Osteoblast (primary cell): ENCODE measurements around the gene MBD5. TPM values are rescaled to one million over a fixed set of nuclear protein-coding genes. Genes with fewer than 3 reads are reported as not detected.
A peak's percentile ranks its signal among the peaks of the same experiment; 100 is the strongest.

Source experiments
- DNase-seq: peaks from one replicate; pipeline ENCODE4 v3.0.0; 2011; ENCODE audit warnings: low spot score, mixed read lengths; ENCODE audit not compliant: insufficient read length; ENCODE audit errors: missing footprints
- H2AFZ ChIP-seq: 2 replicates; pipeline ENCODE4 v1.6.0; 2011; ENCODE audit warnings: mild to moderate bottlenecking, low read length
- H3K27ac ChIP-seq: 2 replicates; pipeline ENCODE4 v1.5.1; 2011; ENCODE audit warnings: mild to moderate bottlenecking, low read depth, low read length, moderate library complexity
- H3K27me3 ChIP-seq: 2 replicates; pipeline ENCODE4 v1.6.0; 2012; ENCODE audit warnings: mild to moderate bottlenecking, control low read depth, inconsistent platforms, low read length, moderate library complexity; ENCODE audit not compliant: insufficient read depth
- H3K36me3 ChIP-seq: 2 replicates; pipeline ENCODE4 v1.5.1; 2011; ENCODE audit warnings: mild to moderate bottlenecking, low read length, control low read depth, moderate library complexity; ENCODE audit not compliant: insufficient read depth
- H3K4me1 ChIP-seq: 2 replicates; pipeline ENCODE4 v1.5.1; 2011; ENCODE audit warnings: mild to moderate bottlenecking, low read length, control low read depth, moderate library complexity; ENCODE audit not compliant: insufficient read depth
- H3K4me2 ChIP-seq: 2 replicates; pipeline ENCODE4 v1.6.0; 2011; ENCODE audit warnings: mild to moderate bottlenecking, low read length; ENCODE audit not compliant: insufficient read depth
- H3K4me3 ChIP-seq: fragments of 200-600 bp; sonication (generic); 3 replicates; pipeline ENCODE4 v1.5.1; 2012; ENCODE audit warnings: mild to moderate bottlenecking, low read length, inconsistent platforms; ENCODE audit not compliant: insufficient read depth
- H3K79me2 ChIP-seq: 2 replicates; pipeline ENCODE4 v1.6.0; 2012; ENCODE audit warnings: mild to moderate bottlenecking, low read length, control low read depth, inconsistent platforms; ENCODE audit not compliant: insufficient read depth
- H3K9me3 ChIP-seq: 2 replicates; pipeline ENCODE4 v1.5.1; 2011; ENCODE audit warnings: low read depth, low read length, control low read depth
- H4K20me1 ChIP-seq: 2 replicates; pipeline ENCODE4 v1.6.0; 2012; ENCODE audit warnings: mild to moderate bottlenecking, low read length, control low read depth; ENCODE audit not compliant: insufficient read depth
- total RNA-seq: library from RNA; depleted of rRNA; stranded (reverse); fragments of >200 nt; gene quantifications from 2 replicates; pipeline ENCODE4 v1.2.3, GENCODE V29; 2012
- TF ChIP-seq, protein P1 (sequence below): IDR thresholded peaks from 2 replicates; pipeline ENCODE4 v1.5.1; 2011; ENCODE audit warnings: mild to moderate bottlenecking, low read depth, low read length, moderate library complexity; ENCODE audit errors: extremely low read depth

MBD5 gene
- total RNA-seq, 1 donor: 22.4 TPM

DNA sequence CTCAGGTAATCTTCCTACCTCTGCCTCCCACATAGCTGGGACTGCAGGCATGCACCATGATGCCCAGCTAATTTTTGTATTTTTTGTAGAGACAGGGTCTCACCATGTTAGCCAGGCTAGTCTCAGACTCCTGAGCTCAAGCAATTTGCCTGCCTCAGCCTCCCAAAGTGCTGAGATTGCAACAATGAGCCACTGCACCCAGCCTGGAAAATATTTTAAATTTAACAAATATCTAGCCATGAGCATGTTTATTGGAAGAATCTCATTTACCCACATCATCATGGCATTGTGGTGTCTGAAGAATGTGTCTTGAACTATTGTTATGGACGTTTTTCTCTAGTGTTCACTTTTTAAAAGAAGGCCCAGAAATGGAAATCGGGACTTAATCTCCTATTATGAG lies 231.8 kb downstream of the MBD5 start:
- Histone ChIP-seq H3K4me1 (no peaks in the 10 kb centered on the region), H2AFZ (no peak overlapping the region), H3K4me2 (no peak overlapping the region), H3K27me3 (no peaks in the 10 kb centered on the region), H3K36me3 (no peaks in the 10 kb centered on the region), H4K20me1 (peaks cover 3% of the 10 kb centered on the region), H3K9me3 (no peaks in the 10 kb centered on the region), H3K79me2 (no peaks in the 10 kb centered on the region), H3K4me3 (no peak overlapping the region), H3K27ac (no peak overlapping the region)
- TF ChIP-seq, protein P1, sequence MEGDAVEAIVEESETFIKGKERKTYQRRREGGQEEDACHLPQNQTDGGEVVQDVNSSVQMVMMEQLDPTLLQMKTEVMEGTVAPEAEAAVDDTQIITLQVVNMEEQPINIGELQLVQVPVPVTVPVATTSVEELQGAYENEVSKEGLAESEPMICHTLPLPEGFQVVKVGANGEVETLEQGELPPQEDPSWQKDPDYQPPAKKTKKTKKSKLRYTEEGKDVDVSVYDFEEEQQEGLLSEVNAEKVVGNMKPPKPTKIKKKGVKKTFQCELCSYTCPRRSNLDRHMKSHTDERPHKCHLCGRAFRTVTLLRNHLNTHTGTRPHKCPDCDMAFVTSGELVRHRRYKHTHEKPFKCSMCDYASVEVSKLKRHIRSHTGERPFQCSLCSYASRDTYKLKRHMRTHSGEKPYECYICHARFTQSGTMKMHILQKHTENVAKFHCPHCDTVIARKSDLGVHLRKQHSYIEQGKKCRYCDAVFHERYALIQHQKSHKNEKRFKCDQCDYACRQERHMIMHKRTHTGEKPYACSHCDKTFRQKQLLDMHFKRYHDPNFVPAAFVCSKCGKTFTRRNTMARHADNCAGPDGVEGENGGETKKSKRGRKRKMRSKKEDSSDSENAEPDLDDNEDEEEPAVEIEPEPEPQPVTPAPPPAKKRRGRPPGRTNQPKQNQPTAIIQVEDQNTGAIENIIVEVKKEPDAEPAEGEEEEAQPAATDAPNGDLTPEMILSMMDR: no peak
- no peak for DNase-seq

GRCh38 chr2:148253685-148254084 lies 232.8 kb downstream of the MBD5 start:
- no peaks in the 10 kb centered on the region for H3K27me3 ChIP-seq
- TF ChIP-seq, protein P1: no peak
- no peaks in the 10 kb centered on the region for H3K36me3 ChIP-seq
- no peaks in the 10 kb centered on the region for H3K4me1 ChIP-seq
- no peak overlapping the region for H2AFZ ChIP-seq
- H3K27ac ChIP-seq: no peak overlapping the region
- no peak for DNase-seq
- no peaks in the 10 kb centered on the region for H4K20me1 ChIP-seq
- H3K9me3 ChIP-seq: no peaks in the 10 kb centered on the region
- no peak overlapping the region for H3K4me2 ChIP-seq
- H3K79me2 ChIP-seq: no peaks in the 10 kb centered on the region
- H3K4me3 ChIP-seq: no peak overlapping the region

- Histone ChIP-seq H3K9me3 (no peaks in the 10 kb centered on the region), H3K4me1 (no peaks in the 10 kb centered on the region), H4K20me1 (no peaks in the 10 kb centered on the region), H3K4me2 (no peak overlapping the region), H3K27me3 (no peaks in the 10 kb centered on the region), H3K36me3 (no peaks in the 10 kb centered on the region), H3K4me3 (no peak overlapping the region), H3K79me2 (no peaks in the 10 kb centered on the region), H3K27ac (no peak overlapping the region), H2AFZ (no peak overlapping the region)
- TF ChIP-seq, protein P1: no peak
- DNase-seq: no peak
Measured at GRCh38 chr2:148255929-148256328, 235.0 kb downstream of the MBD5 start.

- DNase-seq: peak; percentile 3
- no peaks in the 10 kb centered on the region for H3K4me1 ChIP-seq
- H2AFZ ChIP-seq: no peak overlapping the region
- H4K20me1 ChIP-seq: no peaks in the 10 kb centered on the region
- H3K4me2 ChIP-seq: no peak overlapping the region
- TF ChIP-seq, protein P1: no peak
- no peaks in the 10 kb centered on the region for H3K36me3 ChIP-seq
- H3K79me2 ChIP-seq: no peaks in the 10 kb centered on the region
- no peaks in the 10 kb centered on the region for H3K9me3 ChIP-seq
- no peaks in the 10 kb centered on the region for H3K27me3 ChIP-seq
- H3K4me3 ChIP-seq: no peak overlapping the region
- H3K27ac ChIP-seq: no peak overlapping the region
Measured at GRCh38 chr2:148257276-148257675, 236.4 kb downstream of the MBD5 start.
